Cardiac fibroblast (primary cell): ENCODE results near the gene TEX29.
A peak's percentile ranks its signal among the peaks of the same experiment; 100 is the strongest.

Source experiments
- DNase-seq, 2 donors: peaks; one replicate each; pipeline versions ENCODE4 v3.0.0 to v3.0.0-alpha.2; 2010; ENCODE audit warnings: low read depth in 2 of 2
- H3K4me3 ChIP-seq, 2 donors: replicated peaks in 1 of 2; 1 replicate in 1 of 2; 2 replicates in 1 of 2; pipeline ENCODE4 v1.5.1; 2011; ENCODE audit warnings: low read depth in 2 of 2, low read length in 2 of 2, mild to moderate bottlenecking in 2 of 2, moderate library complexity in 1 of 2
- CTCF ChIP-seq: IDR thresholded peaks from one replicate; pipeline ENCODE4 v1.5.1; 2011; ENCODE audit warnings: low read depth, mild to moderate bottlenecking, low read length, inconsistent platforms

The TEX29 gene

DNA sequence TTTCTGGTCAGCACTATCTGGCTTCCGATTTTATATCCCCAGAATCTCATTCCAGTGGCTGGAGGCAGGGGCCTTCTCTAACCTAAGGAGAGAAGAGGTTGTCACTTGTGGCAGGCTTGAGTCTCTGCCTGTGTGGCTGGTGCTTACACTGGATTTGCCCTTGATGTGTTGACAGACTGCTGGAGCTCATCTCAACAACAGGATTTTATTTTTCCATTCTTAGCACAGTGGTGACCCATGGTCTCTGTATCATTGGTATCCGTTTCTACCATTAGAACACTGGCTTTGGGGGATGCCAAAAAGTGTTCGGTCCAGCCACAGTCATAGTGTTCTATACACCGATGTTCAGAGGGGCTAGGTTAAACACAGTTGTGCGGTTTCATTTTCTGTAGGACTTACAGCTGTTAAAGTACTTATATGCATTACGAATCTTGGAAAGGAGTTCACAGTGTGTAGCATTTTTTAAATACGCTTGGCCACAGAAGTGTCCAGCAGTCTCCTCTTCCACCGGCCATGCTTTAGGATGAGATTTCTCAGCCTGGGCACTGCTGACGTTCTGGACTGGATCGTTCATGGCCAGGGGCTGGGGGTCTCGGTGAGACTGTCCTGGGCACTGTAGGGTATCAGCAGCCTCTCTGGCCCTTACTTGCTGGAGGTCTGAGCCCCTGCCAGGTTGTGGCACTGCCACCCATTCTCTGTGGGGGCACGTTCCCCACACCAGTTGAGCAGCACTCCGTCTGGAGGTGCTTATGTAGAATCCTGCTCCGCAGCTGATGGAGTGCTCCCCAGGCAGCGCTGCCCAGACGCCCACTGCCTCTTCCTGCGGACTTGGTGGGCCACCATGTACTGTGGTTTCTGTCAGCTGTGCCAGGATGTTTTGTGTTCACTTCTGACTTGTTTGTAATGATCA is 41.4 kb upstream of the TEX29 start:
- no peak for TF ChIP-seq CTCF
- no peak overlapping the region for H3K4me3 ChIP-seq
- no peak for DNase-seq

- no peak for DNase-seq
- H3K4me3 ChIP-seq, result no peak overlapping the region
- TF ChIP-seq CTCF, result no peak
Measured at GRCh38 chr13:111280226-111280625, 40.2 kb upstream of the TEX29 start.

- no peak for TF ChIP-seq CTCF
- H3K4me3 ChIP-seq, result no peak overlapping the region
- peak; percentile 85 to 92 for DNase-seq
Measured at GRCh38 chr13:111280681-111281585, 39.5 kb upstream of the TEX29 start.

DNA sequence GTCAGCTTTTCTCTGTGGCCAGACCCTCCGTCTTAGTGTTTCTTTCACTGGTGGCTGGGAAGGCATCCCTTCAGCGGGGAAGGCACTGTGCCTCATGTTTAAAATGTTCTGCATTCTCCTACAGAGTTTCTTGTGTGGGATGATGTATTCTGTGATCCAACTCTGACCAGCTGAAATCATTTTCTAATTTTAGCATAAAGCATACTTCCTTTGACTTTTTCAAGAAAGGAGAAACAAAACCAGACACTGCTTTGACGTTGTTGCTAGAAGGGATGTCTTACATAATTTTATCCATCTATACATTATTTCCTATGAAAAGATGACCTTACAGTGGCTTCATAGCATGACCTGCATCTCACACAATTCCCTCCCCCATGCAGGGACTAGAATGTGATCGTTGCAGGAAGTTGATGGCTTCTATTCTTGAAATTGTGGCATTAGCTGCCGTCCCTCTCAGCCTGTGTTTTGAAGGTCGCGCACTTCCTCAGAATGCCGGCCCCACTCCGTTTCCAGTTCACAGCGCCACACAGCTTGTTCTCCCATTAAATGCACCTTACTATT is 38.6 kb upstream of the TEX29 start:
- no peak for TF ChIP-seq CTCF
- no peak overlapping the region for H3K4me3 ChIP-seq
- peak; percentile 67 to 75 for DNase-seq

- no peak for TF ChIP-seq CTCF
- DNase-seq, result peak in 1 of 2 donors; percentile 5
- H3K4me3 ChIP-seq, result no peak overlapping the region
Measured at GRCh38 chr13:111282425-111282824, 38.0 kb upstream of the TEX29 start.

DNA sequence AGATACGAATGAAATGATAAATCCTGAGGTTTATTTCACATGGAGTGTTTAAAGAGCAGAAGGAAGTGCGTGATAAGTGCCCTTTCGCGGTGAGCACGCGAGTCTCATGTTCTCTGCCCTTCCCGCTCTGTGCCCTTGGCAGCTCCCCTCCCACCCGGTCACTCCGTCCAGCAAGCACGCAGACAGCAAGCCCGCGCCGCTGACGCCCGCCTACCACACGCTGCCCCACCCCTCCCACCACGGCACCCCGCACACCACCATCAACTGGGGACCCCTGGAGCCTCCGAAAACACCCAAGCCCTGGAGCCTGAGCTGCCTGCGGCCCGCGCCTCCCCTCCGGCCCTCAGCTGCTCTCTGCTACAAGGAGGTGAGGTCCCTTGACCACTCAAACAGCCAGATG is 37.4 kb upstream of the TEX29 start:
- no peak for TF ChIP-seq CTCF
- DNase-seq, result no peak
- no peak overlapping the region for H3K4me3 ChIP-seq
